ENCODE data around the gene EXD3. TPM values are rescaled to one million over a fixed set of nuclear protein-coding genes. Genes with fewer than 3 reads are reported as not detected.
A peak's percentile ranks its signal among the peaks of the same experiment; 100 is the strongest.

The EXD3 gene
- polyA plus RNA-seq, 2 of the 4 experiments (the other 2 are of a cell fraction) = 3.4 to 4.5 TPM

DNA sequence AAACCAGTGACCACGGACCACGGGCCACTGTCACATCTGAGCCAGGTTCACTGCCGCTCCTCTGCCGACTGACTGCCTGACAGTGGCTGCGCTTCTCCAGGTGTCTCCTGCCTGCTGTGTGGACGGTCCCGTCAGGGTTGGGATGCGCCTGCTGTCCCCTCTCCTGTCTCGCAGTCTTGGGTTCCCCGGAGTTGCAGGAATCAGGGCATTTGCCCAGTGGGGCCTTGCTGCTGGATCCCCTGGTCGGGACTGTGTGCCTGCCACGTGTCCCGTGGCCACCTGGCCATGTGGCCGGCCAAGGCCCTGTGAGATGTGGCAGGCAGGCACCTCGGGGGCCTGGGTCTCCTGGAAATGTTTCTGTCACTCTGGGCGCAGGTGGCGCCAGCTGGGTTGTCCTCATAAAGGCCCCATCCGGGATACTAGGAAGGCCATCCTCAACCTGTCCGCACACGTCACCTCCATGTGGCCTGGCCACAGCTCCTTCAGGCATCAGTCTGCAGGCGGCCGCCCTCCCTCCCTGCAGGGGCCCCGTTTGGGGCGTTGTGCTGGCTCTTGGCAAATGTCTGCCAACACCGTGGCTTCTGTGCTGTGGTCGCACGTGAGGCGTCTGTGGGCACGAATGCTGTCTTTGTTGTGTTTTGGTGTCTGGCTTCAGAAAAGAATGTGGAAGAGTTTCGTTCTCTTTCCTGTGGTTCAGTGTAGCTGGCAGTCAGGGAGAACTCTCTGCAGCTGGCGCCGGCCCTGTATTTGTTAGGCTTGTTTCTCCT is 151.8 kb downstream of the EXD3 start (continued):
- TF ChIP-seq EP300 (IDR thresholded peaks at IDR 0.05) (no peak), KDM5A (IDR thresholded peaks at IDR 0.05) (no peak), RFX5 (IDR thresholded peaks at IDR 0.05) (no peak)

DNA sequence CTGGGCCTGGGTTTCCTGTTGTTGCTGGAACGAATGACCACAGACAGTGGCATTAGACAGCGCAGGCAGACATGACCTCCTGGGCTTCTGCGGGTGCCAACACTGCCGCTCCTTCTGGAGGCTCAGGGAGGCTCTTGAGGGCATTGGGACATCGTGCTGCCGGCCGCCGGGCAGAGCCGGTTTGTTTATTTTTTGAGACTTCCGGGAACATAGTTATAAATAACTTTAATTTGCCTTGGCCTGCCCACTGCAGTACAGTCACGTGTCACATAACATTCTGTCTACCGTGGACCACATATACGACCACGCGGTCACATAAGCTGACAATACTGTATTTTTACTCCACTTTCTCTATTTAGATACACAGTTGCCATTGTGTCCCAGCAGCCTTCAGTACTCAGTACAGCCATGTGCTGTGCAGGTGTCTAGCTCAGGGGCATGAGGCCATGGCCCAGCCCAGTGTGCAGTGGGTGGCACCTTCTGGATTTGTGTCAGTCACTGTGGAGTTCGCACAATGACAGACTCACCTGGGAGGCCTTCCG is 153.7 kb downstream of the EXD3 start:
- Histone ChIP-seq H3K27ac (peak overlapping the region; percentile 56 to 65; a peak in 5 of 6 replicates), H3K4me3 (no peak overlapping the region), H3K4me2 (peak overlapping the region; percentile 30; the same call in 2 of the 3 replicates), H3K9me3 (no peaks in the 10 kb centered on the region), H3K4me1 (peaks cover 24% of the 10 kb centered on the region)
- ChIA-PET CTCF (interaction anchor here (0.8 to 17.1 kb wide), 6 partner anchors 11 to 33 kb away, joined by 3 to 236 read pairs (median 4); partner anchors contain the start of genes NRARP and TUBB4B), POLR2A (interaction anchor here (0.9 kb wide), 1 partner anchor 28 kb away, joined by 4 read pairs; the partner anchor contains the start of gene TUBB4B)
- FAIRE-seq = no peak
- peak in 1 of 2 experiments; percentile 58 for DNase-seq (ENCODE audit: low read depth in 1 of 2, low spot score in 1 of 2)
- TF ChIP-seq MAFK (IDR thresholded peaks at IDR 0.05; ENCODE audit: partially characterized antibody) (no peak), EHMT2 (IDR thresholded peaks at IDR 0.05; ENCODE audit: low read depth) (no peak), SREBF2 (IDR thresholded peaks at IDR 0.05) (no peak)
- TF ChIP-seq, protein P1, sequence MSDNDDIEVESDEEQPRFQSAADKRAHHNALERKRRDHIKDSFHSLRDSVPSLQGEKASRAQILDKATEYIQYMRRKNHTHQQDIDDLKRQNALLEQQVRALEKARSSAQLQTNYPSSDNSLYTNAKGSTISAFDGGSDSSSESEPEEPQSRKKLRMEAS (IDR thresholded peaks at IDR 0.05) = 0 out of 2 replicates have a peak, but pooled peaks have one; percentile 15
- TF ChIP-seq, protein P2, sequence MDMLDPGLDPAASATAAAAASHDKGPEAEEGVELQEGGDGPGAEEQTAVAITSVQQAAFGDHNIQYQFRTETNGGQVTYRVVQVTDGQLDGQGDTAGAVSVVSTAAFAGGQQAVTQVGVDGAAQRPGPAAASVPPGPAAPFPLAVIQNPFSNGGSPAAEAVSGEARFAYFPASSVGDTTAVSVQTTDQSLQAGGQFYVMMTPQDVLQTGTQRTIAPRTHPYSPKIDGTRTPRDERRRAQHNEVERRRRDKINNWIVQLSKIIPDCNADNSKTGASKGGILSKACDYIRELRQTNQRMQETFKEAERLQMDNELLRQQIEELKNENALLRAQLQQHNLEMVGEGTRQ (IDR thresholded peaks at IDR 0.05) = peak; percentile 42
- 44% methylated on average over 17 of the region's 17 CpGs for WGBS (ENCODE audit: missing lambda C conversion rate)
- ATAC-seq = peak in 1 of 2 experiments; percentile 42; a peak in 3 of 6 replicates

DNA sequence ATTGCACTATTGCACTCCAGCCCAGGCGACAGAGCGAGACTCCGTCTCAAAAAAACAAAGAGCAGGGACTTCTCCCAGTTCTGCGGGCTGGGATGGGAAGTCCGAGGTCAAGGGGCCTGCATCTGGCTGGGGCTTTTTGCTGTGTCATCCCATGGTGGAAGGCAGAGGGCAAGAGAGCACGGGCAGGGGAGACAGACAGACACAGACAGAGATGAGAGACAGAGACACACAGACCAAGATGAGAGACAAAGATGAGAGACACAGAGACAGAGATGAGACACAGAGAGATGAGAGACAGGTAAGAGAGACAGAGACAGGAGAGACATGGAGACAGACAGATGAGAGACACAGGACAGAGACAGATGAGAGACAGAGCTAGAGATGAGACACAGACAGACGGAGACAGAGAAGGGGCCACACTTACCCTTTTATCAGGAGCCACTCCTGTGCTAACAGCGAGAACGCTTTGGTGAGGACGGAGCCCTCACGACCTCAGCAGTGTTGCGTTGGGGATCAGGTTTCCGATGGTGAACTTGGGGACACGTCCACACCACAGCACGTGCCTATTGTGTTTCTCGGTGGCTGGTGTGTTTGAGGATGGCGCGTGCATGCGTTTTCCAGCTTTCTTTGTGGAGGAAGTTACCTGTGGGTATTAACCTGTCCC is 154.3 kb downstream of the EXD3 start:
- peak overlapping the region; percentile 30; the same call in 2 of the 3 replicates for H3K4me2 ChIP-seq
- H3K4me3 ChIP-seq = no peak overlapping the region
- no peak for FAIRE-seq
- 77% methylated on average over 19 of the region's 19 CpGs for WGBS (ENCODE audit: missing lambda C conversion rate)
- 0 out of 6 replicates have a peak, but pooled peaks of 1 of the 2 experiments have one; percentile 2 for ATAC-seq
- no peak for DNase-seq (ENCODE audit: low read depth in 1 of 2, low spot score in 1 of 2)
- peaks cover 22% of the 10 kb centered on the region for H3K4me1 ChIP-seq
- POLR2A ChIA-PET = interaction anchor here (0.9 to 1.0 kb wide), 2 partner anchors 28 kb away, joined by 3 to 4 read pairs; partner anchors contain the start of gene TUBB4B
- H3K27ac ChIP-seq = peak overlapping the region; percentile 56 to 65; a peak in 5 of 6 replicates
- TF ChIP-seq NPAS2 (CRISPR knock-in tag; IDR thresholded peaks at IDR 0.05; ENCODE audit: borderline replicate concordance) (no peak), NFE2L2 (conservative IDR thresholded peaks at IDR 0.05; ENCODE audit: low read length) (peak; percentile 49), MAFK (IDR thresholded peaks at IDR 0.05; ENCODE audit: partially characterized antibody) (peak; percentile 78)
- no peaks in the 10 kb centered on the region for H3K9me3 ChIP-seq
- CTCF ChIA-PET = interaction anchor here (0.8 to 17.1 kb wide), 8 partner anchors 8 to 34 kb away, joined by 3 to 236 read pairs (median 4); partner anchors contain the start of genes NRARP, TOR4A and TUBB4B

DNA sequence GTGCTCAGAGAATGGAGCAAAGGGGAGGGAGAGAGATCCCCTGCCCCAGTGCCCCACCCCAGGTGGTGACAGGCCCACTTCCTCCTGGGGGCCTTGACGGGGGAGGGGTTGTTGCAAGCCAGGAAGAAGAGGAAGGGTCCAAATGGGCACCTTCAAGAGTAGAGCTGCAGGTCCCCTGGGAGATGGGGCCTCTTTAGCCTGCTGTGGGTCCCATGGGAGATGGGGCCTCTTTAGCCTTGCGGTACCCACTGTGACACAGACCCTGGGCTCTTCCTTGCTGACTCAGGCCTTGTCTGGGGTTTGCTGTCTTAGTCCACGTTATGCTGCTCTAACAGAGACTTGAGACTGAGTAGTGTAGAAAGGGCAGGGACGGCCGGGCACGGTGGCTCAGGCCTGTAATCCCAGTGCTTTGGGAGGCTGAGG is 155.0 kb downstream of the EXD3 start:
- Histone ChIP-seq H3K9me3 (no peaks in the 10 kb centered on the region), H3K4me1 (peaks cover 22% of the 10 kb centered on the region), H3K27ac (peak overlapping the region; percentile 56 to 65; a peak in 4 of 6 replicates), H3K4me3 (no peak overlapping the region), H3K4me2 (no peak overlapping the region)
- CTCF ChIA-PET = interaction anchor here (1.1 to 17.1 kb wide), 5 partner anchors 9 to 26 kb away, joined by 3 to 236 read pairs (median 5); partner anchors contain the start of genes TOR4A and TUBB4B
- FAIRE-seq (no peak), ATAC-seq (no peak), DNase-seq (ENCODE audit: low read depth in 1 of 2, low spot score in 1 of 2) (no peak)
- WGBS (ENCODE audit: missing lambda C conversion rate) = 92% methylated on average over 6 of the region's 6 CpGs
- POLR2A ChIA-PET = interaction anchor here (1.0 kb wide), 1 partner anchor 27 kb away, joined by 3 read pairs; the partner anchor contains the start of gene TUBB4B
- TF ChIP-seq CBX2 (IDR thresholded peaks at IDR 0.05; ENCODE audit: borderline replicate concordance, low read depth) (no peak), ZNF302 (CRISPR knock-in tag; IDR thresholded peaks at IDR 0.05) (no peak), HDAC2 (IDR thresholded peaks at IDR 0.05) (no peak), NFE2L2 (conservative IDR thresholded peaks at IDR 0.05; ENCODE audit: low read length) (no peak), HOXB13 (CRISPR knock-in tag; IDR thresholded peaks at IDR 0.05; ENCODE audit: low read depth) (no peak), POLR2A (IDR thresholded peaks at IDR 0.05; ENCODE audit: low read length) (no peak), CHD4 (IDR thresholded peaks at IDR 0.05; ENCODE audit: borderline replicate concordance) (no peak), MAFK (IDR thresholded peaks at IDR 0.05; ENCODE audit: partially characterized antibody) (no peak), RARB (CRISPR knock-in tag; IDR thresholded peaks at IDR 0.05) (no peak), POLR2AphosphoS2 (conservative IDR thresholded peaks at IDR 0.05; ENCODE audit: low read length) (no peak)
- TF ChIP-seq, protein P3, sequence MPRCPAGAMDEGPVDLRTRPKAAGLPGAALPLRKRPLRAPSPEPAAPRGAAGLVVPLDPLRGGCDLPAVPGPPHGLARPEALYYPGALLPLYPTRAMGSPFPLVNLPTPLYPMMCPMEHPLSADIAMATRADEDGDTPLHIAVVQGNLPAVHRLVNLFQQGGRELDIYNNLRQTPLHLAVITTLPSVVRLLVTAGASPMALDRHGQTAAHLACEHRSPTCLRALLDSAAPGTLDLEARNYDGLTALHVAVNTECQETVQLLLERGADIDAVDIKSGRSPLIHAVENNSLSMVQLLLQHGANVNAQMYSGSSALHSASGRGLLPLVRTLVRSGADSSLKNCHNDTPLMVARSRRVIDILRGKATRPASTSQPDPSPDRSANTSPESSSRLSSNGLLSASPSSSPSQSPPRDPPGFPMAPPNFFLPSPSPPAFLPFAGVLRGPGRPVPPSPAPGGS (IDR thresholded peaks at IDR 0.05) = no peak
- TF ChIP-seq, protein P4, sequence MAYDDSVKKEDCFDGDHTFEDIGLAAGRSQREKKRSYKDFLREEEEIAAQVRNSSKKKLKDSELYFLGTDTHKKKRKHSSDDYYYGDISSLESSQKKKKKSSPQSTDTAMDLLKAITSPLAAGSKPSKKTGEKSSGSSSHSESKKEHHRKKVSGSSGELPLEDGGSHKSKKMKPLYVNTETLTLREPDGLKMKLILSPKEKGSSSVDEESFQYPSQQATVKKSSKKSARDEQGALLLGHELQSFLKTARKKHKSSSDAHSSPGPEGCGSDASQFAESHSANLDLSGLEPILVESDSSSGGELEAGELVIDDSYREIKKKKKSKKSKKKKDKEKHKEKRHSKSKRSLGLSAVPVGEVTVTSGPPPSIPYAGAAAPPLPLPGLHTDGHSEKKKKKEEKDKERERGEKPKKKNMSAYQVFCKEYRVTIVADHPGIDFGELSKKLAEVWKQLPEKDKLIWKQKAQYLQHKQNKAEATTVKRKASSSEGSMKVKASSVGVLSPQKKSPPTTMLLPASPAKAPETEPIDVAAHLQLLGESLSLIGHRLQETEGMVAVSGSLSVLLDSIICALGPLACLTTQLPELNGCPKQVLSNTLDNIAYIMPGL (CRISPR knock-in tag; IDR thresholded peaks at IDR 0.05; ENCODE audit: borderline replicate concordance) = no peak
- TF ChIP-seq, protein P5, sequence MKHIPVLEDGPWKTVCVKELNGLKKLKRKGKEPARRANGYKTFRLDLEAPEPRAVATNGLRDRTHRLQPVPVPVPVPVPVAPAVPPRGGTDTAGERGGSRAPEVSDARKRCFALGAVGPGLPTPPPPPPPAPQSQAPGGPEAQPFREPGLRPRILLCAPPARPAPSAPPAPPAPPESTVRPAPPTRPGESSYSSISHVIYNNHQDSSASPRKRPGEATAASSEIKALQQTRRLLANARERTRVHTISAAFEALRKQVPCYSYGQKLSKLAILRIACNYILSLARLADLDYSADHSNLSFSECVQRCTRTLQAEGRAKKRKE (CRISPR knock-in tag; IDR thresholded peaks at IDR 0.05; ENCODE audit: low read depth) = no peak
- TF ChIP-seq, protein P6, sequence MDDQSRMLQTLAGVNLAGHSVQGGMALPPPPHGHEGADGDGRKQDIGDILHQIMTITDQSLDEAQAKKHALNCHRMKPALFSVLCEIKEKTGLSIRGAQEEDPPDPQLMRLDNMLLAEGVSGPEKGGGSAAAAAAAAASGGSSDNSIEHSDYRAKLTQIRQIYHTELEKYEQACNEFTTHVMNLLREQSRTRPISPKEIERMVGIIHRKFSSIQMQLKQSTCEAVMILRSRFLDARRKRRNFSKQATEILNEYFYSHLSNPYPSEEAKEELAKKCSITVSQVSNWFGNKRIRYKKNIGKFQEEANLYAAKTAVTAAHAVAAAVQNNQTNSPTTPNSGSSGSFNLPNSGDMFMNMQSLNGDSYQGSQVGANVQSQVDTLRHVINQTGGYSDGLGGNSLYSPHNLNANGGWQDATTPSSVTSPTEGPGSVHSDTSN (IDR thresholded peaks at IDR 0.05) = no peak
